HepG2 (cell line): ENCODE data around the gene CBX5. TPM values are rescaled to one million over a fixed set of nuclear protein-coding genes. Genes with fewer than 3 reads are reported as not detected.

Source experiments
- ARNTL ChIP-seq: sonication (generic); formaldehyde crosslinking; IDR thresholded peaks from 2 replicates; pipeline ENCODE4 v1.4.0; 2020; ENCODE audit warnings: mild to moderate bottlenecking, missing genetic modification reagents
- FOXK2 ChIP-seq: fragments of 450-650 bp; IDR thresholded peaks from 2 replicates; pipeline ENCODE4 v1.6.1; 2016
- LCORL ChIP-seq, 2 experiments: fragments of 450-650 bp in 1 of 2; sonication (generic) in 1 of 2; formaldehyde crosslinking in 1 of 2; IDR thresholded peaks; 2 replicates each; pipeline versions ENCODE4 v1.5.0 to v1.6.1; 2017 to 2020; ENCODE audit warnings: antibody characterized with exemption in 1 of 2, missing genetic modification reagents in 1 of 2
- MTA3 ChIP-seq: sonication (generic); formaldehyde crosslinking; IDR thresholded peaks from 2 replicates; pipeline ENCODE4 v1.4.0; 2020; ENCODE audit warnings: missing genetic modification reagents
- RFX1 ChIP-seq: fragments of 450-650 bp; IDR thresholded peaks from 2 replicates; pipeline ENCODE4 v1.6.1; 2017
- SMC3 ChIP-seq: IDR thresholded peaks from 2 replicates; pipeline ENCODE4 v1.6.1; 2011; ENCODE audit warnings: low read length, improper control_type of control experiment
- TCF12 ChIP-seq, 2 experiments: fragments of 450-650 bp in 1 of 2; sonication (generic) in 1 of 2; formaldehyde crosslinking in 1 of 2; IDR thresholded peaks; 2 replicates each; pipeline versions ENCODE4 v1.6.1 to v1.8.0; 2017 to 2022; ENCODE audit warnings: antibody characterized with exemption in 1 of 2, mild to moderate bottlenecking in 1 of 2, missing genetic modification reagents in 1 of 2, moderate library complexity in 1 of 2
- ZBTB37 ChIP-seq: sonication (generic); formaldehyde crosslinking; IDR thresholded peaks from 2 replicates; pipeline ENCODE4 v1.4.0; 2020; ENCODE audit warnings: mild to moderate bottlenecking, missing genetic modification reagents
- ZMYM3 ChIP-seq: sonication (generic); formaldehyde crosslinking; IDR thresholded peaks from 2 replicates; pipeline ENCODE4 v1.5.1; 2020; ENCODE audit warnings: mild to moderate bottlenecking, missing genetic modification reagents
- ZNF274 ChIP-seq: sonication (generic); formaldehyde crosslinking; IDR thresholded peaks from 2 replicates; pipeline ENCODE4 v1.5.1; 2020; ENCODE audit warnings: mild to moderate bottlenecking, missing genetic modification reagents
- ZNF407 ChIP-seq: sonication (generic); formaldehyde crosslinking; IDR thresholded peaks from one replicate; pipeline ENCODE4 v1.5.1; 2020; ENCODE audit warnings: mild to moderate bottlenecking, missing genetic modification reagents; ENCODE audit errors: not compliant biosample characterization
- ZNF713 ChIP-seq: sonication (generic); formaldehyde crosslinking; IDR thresholded peaks from 2 replicates; pipeline ENCODE4 v1.4.0; 2020; ENCODE audit warnings: mild to moderate bottlenecking, missing genetic modification reagents
- ZNF766 ChIP-seq: sonication (generic); formaldehyde crosslinking; IDR thresholded peaks from 2 replicates; pipeline ENCODE4 v1.5.0; 2020; ENCODE audit warnings: missing genetic modification reagents, borderline replicate concordance
- polyA plus RNA-seq, 8 experiments: library from polyadenylated mRNA; depleted of rRNA in 3 of 8; stranded (reverse) in 7 of 8; unstranded in 1 of 8; fragments of >200 nt; fragmentation: Illumina TruSeq in 4 of 8; extraction: Trizol in 4 of 8; gene quantifications; 2 replicates each; pipeline versions ENCODE4 v1.2.1 to v1.2.3, GENCODE V29; 2011 to 2016; ENCODE audit warnings: low read depth in 4 of 8, missing spikeins in 1 of 8, mixed read lengths in 1 of 8; ENCODE audit not compliant: insufficient read depth in 1 of 8
- total RNA-seq, 5 experiments: library from RNA; depleted of rRNA; stranded (reverse); fragments of >200 nt; fragmentation: Illumina TruSeq; extraction: Trizol; gene quantifications; 2 replicates each; pipeline ENCODE4 v1.2.3, GENCODE V29; 2016; ENCODE audit warnings: low read depth in 1 of 5
- TF ChIP-seq, protein P1 (sequence below): sonication (generic); formaldehyde crosslinking; conservative IDR thresholded peaks from 2 replicates; pipeline ENCODE4 v1.4.0; 2020; ENCODE audit warnings: mild to moderate bottlenecking, missing genetic modification reagents, moderate library complexity
- TF ChIP-seq, protein P2 (sequence below): sonication (generic); formaldehyde crosslinking; IDR thresholded peaks from 2 replicates; pipeline ENCODE4 v1.5.1; 2020; ENCODE audit warnings: missing genetic modification reagents, mild to moderate bottlenecking, borderline replicate concordance

Gene CBX5
- total and polyA plus RNA-seq, 2 of the 13 experiments (the other 11 are each of a cell fraction or from before 2014, with no cell fraction given): 16.0 to 22.2 TPM

DNA sequence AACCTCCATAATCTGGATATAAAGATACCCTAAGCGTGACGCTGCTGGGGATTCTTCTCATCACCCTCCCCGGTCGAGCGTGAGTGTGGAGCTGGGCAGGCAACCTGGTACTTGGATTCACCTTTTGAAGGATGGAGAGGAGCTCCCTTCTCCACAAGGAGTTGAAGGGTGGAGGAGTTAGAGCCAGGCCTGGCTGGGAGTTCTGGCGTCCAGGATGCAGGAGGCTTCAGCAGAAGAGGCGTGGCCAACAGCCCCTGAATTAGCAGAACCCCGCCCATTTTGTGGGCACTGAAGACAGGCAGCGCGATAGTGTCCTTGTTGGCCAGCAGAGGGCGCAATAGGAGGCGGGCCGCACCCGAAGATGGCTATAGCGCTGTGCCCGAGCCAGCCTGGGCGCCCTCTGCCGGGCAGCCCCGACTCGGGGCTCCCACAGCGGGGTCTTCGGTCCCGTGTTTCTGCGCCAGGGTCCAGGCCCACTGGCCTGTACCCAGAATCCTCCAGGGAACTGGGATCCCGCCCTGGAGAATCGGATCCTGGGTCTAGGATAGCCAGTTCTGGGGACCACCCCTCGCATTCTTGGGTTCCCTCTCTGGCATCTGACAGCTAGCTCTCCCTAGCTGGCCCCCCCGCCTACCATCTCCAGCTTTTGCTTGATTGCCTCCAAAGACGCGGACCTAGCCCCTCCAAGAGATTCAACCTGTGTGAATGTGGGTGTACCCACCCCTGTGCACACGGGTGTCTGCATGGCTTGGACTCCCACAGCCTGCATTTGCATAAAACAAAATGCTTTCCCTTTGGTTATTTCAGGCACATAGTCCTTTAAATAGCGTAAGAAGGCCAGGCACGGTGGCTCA lies 65.1 kb downstream of the CBX5 start (continued):
- TF ChIP-seq, protein P1, sequence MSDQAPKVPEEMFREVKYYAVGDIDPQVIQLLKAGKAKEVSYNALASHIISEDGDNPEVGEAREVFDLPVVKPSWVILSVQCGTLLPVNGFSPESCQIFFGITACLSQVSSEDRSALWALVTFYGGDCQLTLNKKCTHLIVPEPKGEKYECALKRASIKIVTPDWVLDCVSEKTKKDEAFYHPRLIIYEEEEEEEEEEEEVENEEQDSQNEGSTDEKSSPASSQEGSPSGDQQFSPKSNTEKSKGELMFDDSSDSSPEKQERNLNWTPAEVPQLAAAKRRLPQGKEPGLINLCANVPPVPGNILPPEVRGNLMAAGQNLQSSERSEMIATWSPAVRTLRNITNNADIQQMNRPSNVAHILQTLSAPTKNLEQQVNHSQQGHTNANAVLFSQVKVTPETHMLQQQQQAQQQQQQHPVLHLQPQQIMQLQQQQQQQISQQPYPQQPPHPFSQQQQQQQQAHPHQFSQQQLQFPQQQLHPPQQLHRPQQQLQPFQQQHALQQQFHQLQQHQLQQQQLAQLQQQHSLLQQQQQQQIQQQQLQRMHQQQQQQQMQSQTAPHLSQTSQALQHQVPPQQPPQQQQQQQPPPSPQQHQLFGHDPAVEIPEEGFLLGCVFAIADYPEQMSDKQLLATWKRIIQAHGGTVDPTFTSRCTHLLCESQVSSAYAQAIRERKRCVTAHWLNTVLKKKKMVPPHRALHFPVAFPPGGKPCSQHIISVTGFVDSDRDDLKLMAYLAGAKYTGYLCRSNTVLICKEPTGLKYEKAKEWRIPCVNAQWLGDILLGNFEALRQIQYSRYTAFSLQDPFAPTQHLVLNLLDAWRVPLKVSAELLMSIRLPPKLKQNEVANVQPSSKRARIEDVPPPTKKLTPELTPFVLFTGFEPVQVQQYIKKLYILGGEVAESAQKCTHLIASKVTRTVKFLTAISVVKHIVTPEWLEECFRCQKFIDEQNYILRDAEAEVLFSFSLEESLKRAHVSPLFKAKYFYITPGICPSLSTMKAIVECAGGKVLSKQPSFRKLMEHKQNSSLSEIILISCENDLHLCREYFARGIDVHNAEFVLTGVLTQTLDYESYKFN (CRISPR knock-in tag): no peak
- no peak for TF ChIP-seq RFX1
- TF ChIP-seq SMC3: peak; percentile 37; the same call in 1 of the 2 replicates
- TF ChIP-seq ARNTL: no peak
- no peak for TF ChIP-seq ZBTB37
- no peak for TF ChIP-seq ZMYM3 (CRISPR knock-in tag)
- no peak for TF ChIP-seq ZNF407 (CRISPR knock-in tag)
- TF ChIP-seq ZNF766 (CRISPR knock-in tag): no peak
- TF ChIP-seq ZNF274 (CRISPR knock-in tag): no peak
- no peak for TF ChIP-seq FOXK2
- TF ChIP-seq, protein P2, sequence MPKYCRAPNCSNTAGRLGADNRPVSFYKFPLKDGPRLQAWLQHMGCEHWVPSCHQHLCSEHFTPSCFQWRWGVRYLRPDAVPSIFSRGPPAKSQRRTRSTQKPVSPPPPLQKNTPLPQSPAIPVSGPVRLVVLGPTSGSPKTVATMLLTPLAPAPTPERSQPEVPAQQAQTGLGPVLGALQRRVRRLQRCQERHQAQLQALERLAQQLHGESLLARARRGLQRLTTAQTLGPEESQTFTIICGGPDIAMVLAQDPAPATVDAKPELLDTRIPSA (CRISPR knock-in tag): no peak
- no peak for TF ChIP-seq MTA3 (CRISPR knock-in tag)
- no peak for TF ChIP-seq ZNF713
- TF ChIP-seq LCORL (IDR thresholded peaks at IDR 0.05): no peak
- TF ChIP-seq LCORL (CRISPR knock-in tag; IDR thresholded peaks at IDR 0.05): 0 out of 2 replicates have a peak, but pooled peaks have one; percentile 31
- no peak for TF ChIP-seq TCF12 (IDR thresholded peaks at IDR 0.05)
- TF ChIP-seq TCF12 (CRISPR knock-in tag; IDR thresholded peaks at IDR 0.05): no peak
